A549 (cell line): ENCODE measurements around the gene TRAPPC13. TPM values are rescaled to one million over a fixed set of nuclear protein-coding genes. Genes with fewer than 3 reads are reported as not detected.
"Not testable (repeated sequence)": the region's sequence is repeated elsewhere in the genome, so short reads cannot be mapped to it uniquely, and the experiment has no call there.

ENCODE experiments used
- ATAC-seq, 2 experiments: fragments of 200-7000 bp in 1 of 2; fragments of >200 bp in 1 of 2; cut with Nextera tagmentation in 1 of 2; cut with Tn5 transposase in 1 of 2; 3 replicates each; pipeline versions ENCODE4 v1.8.0 to v1.9.1; 2018 to 2020; ENCODE audit warnings: mild to moderate bottlenecking in 1 of 2, moderate library complexity in 1 of 2
- CTCF ChIA-PET: fragments of 300-600 bp; sonication (Branson Sonifier 250); formaldehyde crosslinking; extraction: SDS; loops from one replicate; lab custom pipeline; 2021; ENCODE audit warnings: antibody characterized with exemption, inconsistent platforms; lab: Yijun Ruan, JAX
- POLR2A ChIA-PET: fragments of 350-600 bp; formaldehyde crosslinking; extraction: SDS; loops from one replicate; lab custom pipeline; 2021; ENCODE audit warnings: antibody characterized with exemption, inconsistent platforms; lab: Yijun Ruan, JAX
- DNase-seq, 2 experiments: peaks; one replicate each; pipeline versions ENCODE4 v3.0.0 to v3.0.0-alpha.2; 2011 to 2016; ENCODE audit warnings: low read depth in 1 of 2, low spot score in 1 of 2
- FAIRE-seq: peaks from 2 replicates; lab custom pipeline; 2011; peaks lifted over from hg19 to GRCh38; lab: Jason Lieb, UNC
- H3K27ac ChIP-seq, 2 experiments: fragments of >200 bp; sonication (Bioruptor Twin); formaldehyde crosslinking; 3 replicates each; pipeline ENCODE4 v1.5.1; 2016 to 2017
- H3K4me1 ChIP-seq: fragments of >200 bp; sonication (Bioruptor Twin); formaldehyde crosslinking; 3 replicates; pipeline ENCODE4 v1.6.1; 2016
- H3K4me2 ChIP-seq: fragments of >200 bp; sonication (Bioruptor Twin); formaldehyde crosslinking; 3 replicates; pipeline ENCODE4 v1.6.1; 2016
- H3K4me3 ChIP-seq: fragments of >200 bp; sonication (Bioruptor Twin); formaldehyde crosslinking; 3 replicates; pipeline ENCODE4 v1.5.1; 2016
- H3K9me3 ChIP-seq: fragments of >200 bp; sonication (Bioruptor Twin); formaldehyde crosslinking; 3 replicates; pipeline ENCODE4 v1.6.1; 2016
- CEBPB ChIP-seq, 2 experiments: fragments of >200 bp in 1 of 2; sonication (Bioruptor Twin) in 1 of 2; formaldehyde crosslinking in 1 of 2; IDR thresholded peaks; 2 replicates each; pipeline ENCODE4 v1.6.1; 2012 to 2016
- EP300 ChIP-seq, 2 experiments: fragments of >200 bp; sonication (Bioruptor Twin); formaldehyde crosslinking; IDR thresholded peaks; 2 replicates in 1 of 2; 3 replicates in 1 of 2; pipeline ENCODE4 v1.6.1; 2016 to 2017
- FOSL2 ChIP-seq, 2 experiments: fragments of 450-650 bp in 1 of 2; fragments of >200 bp in 1 of 2; sonication (Bioruptor Twin) in 1 of 2; formaldehyde crosslinking; IDR thresholded peaks; 2 replicates each; pipeline versions ENCODE4 v1.5.0 to v1.6.1; 2016 to 2020; ENCODE audit warnings: mild to moderate bottlenecking in 1 of 2, moderate library complexity in 1 of 2
- FOXS1 ChIP-seq: fragments of 250-450 bp; sonication (Bioruptor Pico); IDR thresholded peaks from 2 replicates; pipeline ENCODE4 v1.5.0; 2020; ENCODE audit warnings: mild to moderate bottlenecking, moderate library complexity
- HDAC2 ChIP-seq: fragments of 200-600 bp; sonication (generic); IDR thresholded peaks from 2 replicates; pipeline ENCODE4 v1.6.1; 2016
- HEYL ChIP-seq: fragments of 250-450 bp; sonication (Bioruptor Pico); IDR thresholded peaks from 2 replicates; pipeline ENCODE4 v1.8.0; 2021; ENCODE audit warnings: mild to moderate bottlenecking, moderate library complexity
- KDM1A ChIP-seq: fragments of 200-600 bp; sonication (generic); IDR thresholded peaks from 2 replicates; pipeline ENCODE4 v1.6.1; 2016; ENCODE audit warnings: low read depth, mild to moderate bottlenecking
- MAX ChIP-seq: IDR thresholded peaks from 2 replicates; pipeline ENCODE4 v1.6.1; 2012
- NR3C1 ChIP-seq: fragments of >200 bp; sonication (Bioruptor Twin); formaldehyde crosslinking; IDR thresholded peaks from 3 replicates; pipeline ENCODE4 v1.6.1; 2017
- RAD21 ChIP-seq, 2 experiments: fragments of >200 bp in 1 of 2; sonication (Bioruptor Twin) in 1 of 2; formaldehyde crosslinking in 1 of 2; IDR thresholded peaks in 1 of 2; conservative IDR thresholded peaks in 1 of 2; 2 replicates in 1 of 2; 3 replicates in 1 of 2; pipeline ENCODE4 v1.6.1; 2012 to 2018; ENCODE audit warnings: inconsistent platforms in 1 of 2
- RARB ChIP-seq: fragments of 250-450 bp; sonication (Bioruptor Pico); IDR thresholded peaks from 2 replicates; pipeline ENCODE4 v1.8.0; 2021; ENCODE audit warnings: mild to moderate bottlenecking, moderate library complexity
- REST ChIP-seq: fragments of 200-600 bp; sonication (generic); IDR thresholded peaks from 2 replicates; pipeline ENCODE4 v1.6.1; 2016; ENCODE audit warnings: antibody characterized with exemption, mild to moderate bottlenecking, moderate library complexity
- RNF2 ChIP-seq: fragments of 200-600 bp; sonication (generic); IDR thresholded peaks from 2 replicates; pipeline ENCODE4 v1.6.1; 2016; ENCODE audit warnings: low read depth, mild to moderate bottlenecking, antibody characterized with exemption, moderate library complexity, borderline replicate concordance
- SREBF2 ChIP-seq: fragments of 450-650 bp; IDR thresholded peaks from 2 replicates; pipeline ENCODE4 v1.6.1; 2014; ENCODE audit warnings: mild to moderate bottlenecking, moderate library complexity
- TFCP2L1 ChIP-seq: fragments of 250-450 bp; sonication (Bioruptor Pico); IDR thresholded peaks from 2 replicates; pipeline ENCODE4 v1.5.0; 2021; ENCODE audit warnings: mild to moderate bottlenecking
- ZC3H11A ChIP-seq: fragments of 450-650 bp; IDR thresholded peaks from 2 replicates; pipeline ENCODE4 v1.6.1; 2014; ENCODE audit warnings: antibody characterized with exemption, mild to moderate bottlenecking
- ZFP36 ChIP-seq: fragments of 450-650 bp; IDR thresholded peaks from 2 replicates; pipeline ENCODE4 v1.6.1; 2014; ENCODE audit warnings: borderline replicate concordance; ENCODE audit not compliant: partially characterized antibody
- WGBS: methylation state at CpG from one replicate; pipeline ENCODE4 v1.1.6; 2017; ENCODE audit errors: missing lambda C conversion rate; 5-methylcytosine and 5-hydroxymethylcytosine counted together
- polyA plus RNA-seq, 4 experiments: library from polyadenylated mRNA; depleted of rRNA in 3 of 4; stranded (reverse); fragments of >200 nt; fragmentation: RNase III in 1 of 4; extraction: RNeasy Plus Mini Kit Qiagen cat#74134 plus additional on column Dnase treatment in 1 of 4; gene quantifications; 2 replicates in 3 of 4; 3 replicates in 1 of 4; pipeline ENCODE4 v1.2.3, GENCODE V29; 2011 to 2017
- TF ChIP-seq, protein P1 (sequence below): fragments of 150-350 bp; IDR thresholded peaks from 2 replicates; pipeline ENCODE4 v1.6.1; 2014; ENCODE audit warnings: low read depth, mild to moderate bottlenecking, low read length
- TF ChIP-seq, protein P2 (sequence below): IDR thresholded peaks from 2 replicates; pipeline ENCODE4 v1.6.1; 2012
- TF ChIP-seq, protein P3 (sequence below): fragments of >200 bp; sonication (Bioruptor Twin); formaldehyde crosslinking; IDR thresholded peaks from 2 replicates; pipeline ENCODE4 v1.6.1; 2016
- TF ChIP-seq, protein P4 (sequence below): fragments of 250-450 bp; sonication (Bioruptor Pico); IDR thresholded peaks from 2 replicates; pipeline ENCODE4 v1.5.0; 2021; ENCODE audit warnings: mild to moderate bottlenecking, moderate library complexity, borderline replicate concordance

Gene TRAPPC13
- polyA plus RNA-seq, 2 of the 4 experiments (the other 2 are of a cell fraction), result 17.2 to 35.1 TPM

DNA sequence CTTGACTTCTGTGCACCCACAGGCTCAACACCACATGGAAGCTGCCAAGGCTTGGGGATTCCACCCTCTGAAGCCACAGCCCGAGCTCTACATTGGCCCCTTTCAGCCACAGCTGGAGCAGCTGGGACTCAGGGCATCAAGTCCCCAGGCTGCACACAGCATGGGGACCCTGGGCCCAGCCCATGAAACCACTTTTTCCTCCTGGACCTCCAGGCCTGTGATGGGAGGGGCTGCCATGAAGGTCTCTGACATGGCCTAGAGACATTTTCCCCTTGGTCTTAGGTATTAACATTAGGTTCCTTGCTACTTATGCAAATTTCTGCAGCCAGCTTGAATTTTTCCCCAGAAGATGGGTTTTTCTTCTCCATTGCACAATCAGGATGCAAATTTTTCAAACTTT is 23.1 kb upstream of the TRAPPC13 start:
- peaks cover 15% of the 10 kb centered on the region; the same call in 1 of the 3 replicates for H3K9me3 ChIP-seq
- H3K4me2 ChIP-seq, H3K27ac ChIP-seq, H3K4me3 ChIP-seq, POLR2A ChIA-PET, DNase-seq, H3K4me1 ChIP-seq, CTCF ChIA-PET, ATAC-seq, FAIRE-seq: not testable (repeated sequence)
- TF ChIP-seq ZFP36, result peak; percentile 78
- no CpG with 5 or more reads among the region's 1 CpG for WGBS

DNA sequence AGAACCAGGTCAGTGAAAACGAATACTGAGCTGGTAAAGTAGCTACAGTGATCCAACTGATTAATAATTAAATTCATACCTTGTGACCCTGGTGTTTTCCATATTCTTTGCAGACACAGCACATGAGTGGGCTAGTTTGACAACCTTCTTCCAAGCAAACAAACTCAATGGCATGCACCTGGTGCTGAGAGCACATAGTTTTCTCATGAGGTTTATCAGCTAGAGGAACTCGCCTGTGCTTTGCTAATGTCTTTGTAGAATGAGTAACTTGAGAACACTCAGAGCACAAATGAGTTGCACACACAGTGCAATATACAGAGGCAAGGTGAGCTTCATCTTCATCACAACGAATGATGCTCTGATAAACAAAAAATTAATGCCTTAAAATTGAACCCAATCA is 13.3 kb upstream of the TRAPPC13 start:
- Histone ChIP-seq H3K4me1 (peaks cover 8% of the 10 kb centered on the region; the same call in 2 of the 3 replicates), H3K4me2 (no peak overlapping the region), H3K27ac (no peak overlapping the region), H3K9me3 (no peaks in the 10 kb centered on the region), H3K4me3 (no peak overlapping the region)
- TF ChIP-seq, protein P1, sequence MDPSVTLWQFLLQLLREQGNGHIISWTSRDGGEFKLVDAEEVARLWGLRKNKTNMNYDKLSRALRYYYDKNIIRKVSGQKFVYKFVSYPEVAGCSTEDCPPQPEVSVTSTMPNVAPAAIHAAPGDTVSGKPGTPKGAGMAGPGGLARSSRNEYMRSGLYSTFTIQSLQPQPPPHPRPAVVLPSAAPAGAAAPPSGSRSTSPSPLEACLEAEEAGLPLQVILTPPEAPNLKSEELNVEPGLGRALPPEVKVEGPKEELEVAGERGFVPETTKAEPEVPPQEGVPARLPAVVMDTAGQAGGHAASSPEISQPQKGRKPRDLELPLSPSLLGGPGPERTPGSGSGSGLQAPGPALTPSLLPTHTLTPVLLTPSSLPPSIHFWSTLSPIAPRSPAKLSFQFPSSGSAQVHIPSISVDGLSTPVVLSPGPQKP, result no peak
- no peak for TF ChIP-seq SREBF2
- TF ChIP-seq, protein P2, sequence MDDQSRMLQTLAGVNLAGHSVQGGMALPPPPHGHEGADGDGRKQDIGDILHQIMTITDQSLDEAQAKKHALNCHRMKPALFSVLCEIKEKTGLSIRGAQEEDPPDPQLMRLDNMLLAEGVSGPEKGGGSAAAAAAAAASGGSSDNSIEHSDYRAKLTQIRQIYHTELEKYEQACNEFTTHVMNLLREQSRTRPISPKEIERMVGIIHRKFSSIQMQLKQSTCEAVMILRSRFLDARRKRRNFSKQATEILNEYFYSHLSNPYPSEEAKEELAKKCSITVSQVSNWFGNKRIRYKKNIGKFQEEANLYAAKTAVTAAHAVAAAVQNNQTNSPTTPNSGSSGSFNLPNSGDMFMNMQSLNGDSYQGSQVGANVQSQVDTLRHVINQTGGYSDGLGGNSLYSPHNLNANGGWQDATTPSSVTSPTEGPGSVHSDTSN, result no peak
- TF ChIP-seq KDM1A, result no peak
- no peak for TF ChIP-seq HEYL (CRISPR knock-in tag)
- TF ChIP-seq, protein P3, sequence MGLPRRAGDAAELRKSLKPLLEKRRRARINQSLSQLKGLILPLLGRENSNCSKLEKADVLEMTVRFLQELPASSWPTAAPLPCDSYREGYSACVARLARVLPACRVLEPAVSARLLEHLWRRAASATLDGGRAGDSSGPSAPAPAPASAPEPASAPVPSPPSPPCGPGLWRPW, result no peak
- no peak for TF ChIP-seq RARB (CRISPR knock-in tag)
- no peak for TF ChIP-seq CEBPB (IDR thresholded peaks at IDR 0.05)
- TF ChIP-seq, protein P4, sequence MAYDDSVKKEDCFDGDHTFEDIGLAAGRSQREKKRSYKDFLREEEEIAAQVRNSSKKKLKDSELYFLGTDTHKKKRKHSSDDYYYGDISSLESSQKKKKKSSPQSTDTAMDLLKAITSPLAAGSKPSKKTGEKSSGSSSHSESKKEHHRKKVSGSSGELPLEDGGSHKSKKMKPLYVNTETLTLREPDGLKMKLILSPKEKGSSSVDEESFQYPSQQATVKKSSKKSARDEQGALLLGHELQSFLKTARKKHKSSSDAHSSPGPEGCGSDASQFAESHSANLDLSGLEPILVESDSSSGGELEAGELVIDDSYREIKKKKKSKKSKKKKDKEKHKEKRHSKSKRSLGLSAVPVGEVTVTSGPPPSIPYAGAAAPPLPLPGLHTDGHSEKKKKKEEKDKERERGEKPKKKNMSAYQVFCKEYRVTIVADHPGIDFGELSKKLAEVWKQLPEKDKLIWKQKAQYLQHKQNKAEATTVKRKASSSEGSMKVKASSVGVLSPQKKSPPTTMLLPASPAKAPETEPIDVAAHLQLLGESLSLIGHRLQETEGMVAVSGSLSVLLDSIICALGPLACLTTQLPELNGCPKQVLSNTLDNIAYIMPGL (CRISPR knock-in tag), result no peak
- TF ChIP-seq NR3C1, result no peak
- no peak for TF ChIP-seq FOSL2 (IDR thresholded peaks at IDR 0.05)
- TF ChIP-seq FOSL2 (CRISPR knock-in tag; IDR thresholded peaks at IDR 0.05), result no peak
- no peak for TF ChIP-seq HDAC2
- no peak for TF ChIP-seq REST
- no peak for TF ChIP-seq RNF2
- TF ChIP-seq MAX, result no peak
- no peak for TF ChIP-seq FOXS1
- TF ChIP-seq EP300 (IDR thresholded peaks at IDR 0.05), result no peak
- TF ChIP-seq ZC3H11A, result no peak
- no peak for TF ChIP-seq RAD21 (conservative IDR thresholded peaks at IDR 0.05 in 1 of 2, IDR thresholded peaks at IDR 0.05 in 1 of 2)
- TF ChIP-seq TFCP2L1 (CRISPR knock-in tag), result no peak
- ChIA-PET CTCF (interaction anchor here (1.0 kb wide), 2 partner anchors 9 to 10 kb away, joined by 3 read pairs; no protein-coding TSS in a partner anchor), POLR2A (interaction anchor here (0.5 kb wide), 1 partner anchor 65 kb away, joined by 3 read pairs; no protein-coding TSS in a partner anchor)
- 40% methylated on average over 3 of the region's 3 CpGs for WGBS
- ATAC-seq (peak in 1 of 2 experiments; percentile 23; a peak in 2 of 6 replicates), DNase-seq (peak in 1 of 2 experiments; percentile 30), FAIRE-seq (no peak)
